Progenitor cell of endocrine pancreas (in vitro differentiated cells): Measurements from ENCODE around the gene SAMMSON. TPM values are rescaled to one million over a fixed set of nuclear protein-coding genes. Genes with fewer than 3 reads are reported as not detected.

ENCODE experiments used
- DNase-seq: peaks from one replicate; pipeline ENCODE4 v3.0.0; 2021; ENCODE audit warnings: low spot score; ENCODE audit not compliant: unreplicated experiment
- H3K27ac Mint-ChIP-seq: 2 replicates; pipeline ENCODE4 v1.8.0; 2021; ENCODE audit warnings: mild to moderate bottlenecking, moderate library complexity, mixed read lengths
- H3K27me3 Mint-ChIP-seq: 2 replicates; pipeline ENCODE4 v1.8.0; 2021; ENCODE audit warnings: mixed read lengths
- H3K36me3 Mint-ChIP-seq: 2 replicates; pipeline ENCODE4 v1.8.0; 2022; ENCODE audit warnings: mixed read lengths; ENCODE audit not compliant: insufficient read depth
- H3K4me1 Mint-ChIP-seq: 2 replicates; pipeline ENCODE4 v1.8.0; 2021; ENCODE audit warnings: low read depth, mixed read lengths
- H3K4me3 Mint-ChIP-seq: 2 replicates; pipeline ENCODE4 v1.8.0; 2021; ENCODE audit warnings: low read depth, mild to moderate bottlenecking, moderate library complexity, mixed read lengths
- H3K9me3 Mint-ChIP-seq: 2 replicates; pipeline ENCODE4 v1.8.0; 2021; ENCODE audit warnings: low read depth, mixed read lengths
- total RNA-seq: library from RNA; stranded (reverse); gene quantifications from 2 replicates; pipeline ENCODE4 v1.2.1, GENCODE V29; 2021
- TF ChIP-seq, protein P1 (sequence below): fragments of 200-600 bp; sonication (generic); IDR thresholded peaks from one replicate; pipeline ENCODE4 v1.5.0; 2021; ENCODE audit warnings: antibody characterized with exemption, mild to moderate bottlenecking; ENCODE audit not compliant: unreplicated experiment

Gene SAMMSON
- total RNA-seq, 1 donor from 2014 or later = 0.17 TPM

DNA sequence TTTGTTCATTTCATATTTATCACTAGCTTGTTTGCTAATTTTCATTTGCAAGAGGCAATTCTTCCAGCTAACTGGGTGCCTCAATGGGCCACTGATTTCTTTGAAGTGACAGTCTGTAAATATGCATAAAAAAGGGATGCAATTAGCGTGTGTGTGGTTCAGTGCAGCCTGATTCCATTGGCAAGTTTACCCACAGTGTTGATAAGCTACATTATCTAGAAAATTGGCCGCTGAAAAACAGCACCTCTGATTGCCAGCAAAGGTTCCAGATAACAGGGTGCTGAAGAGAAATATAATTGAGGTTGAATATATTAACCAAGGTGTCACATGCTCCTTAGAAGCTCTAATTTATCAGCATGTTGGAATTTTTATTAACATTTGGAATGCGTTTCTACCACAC, 76.9 kb downstream of the SAMMSON start:
- Mint-ChIP-seq H3K4me3 (no peak overlapping the region), H3K27ac (no peak overlapping the region), H3K9me3 (no peaks in the 10 kb centered on the region), H3K4me1 (peaks cover 28% of the 10 kb centered on the region), H3K27me3 (peaks cover 68% of the 10 kb centered on the region), H3K36me3 (no peaks in the 10 kb centered on the region)
- TF ChIP-seq, protein P1, sequence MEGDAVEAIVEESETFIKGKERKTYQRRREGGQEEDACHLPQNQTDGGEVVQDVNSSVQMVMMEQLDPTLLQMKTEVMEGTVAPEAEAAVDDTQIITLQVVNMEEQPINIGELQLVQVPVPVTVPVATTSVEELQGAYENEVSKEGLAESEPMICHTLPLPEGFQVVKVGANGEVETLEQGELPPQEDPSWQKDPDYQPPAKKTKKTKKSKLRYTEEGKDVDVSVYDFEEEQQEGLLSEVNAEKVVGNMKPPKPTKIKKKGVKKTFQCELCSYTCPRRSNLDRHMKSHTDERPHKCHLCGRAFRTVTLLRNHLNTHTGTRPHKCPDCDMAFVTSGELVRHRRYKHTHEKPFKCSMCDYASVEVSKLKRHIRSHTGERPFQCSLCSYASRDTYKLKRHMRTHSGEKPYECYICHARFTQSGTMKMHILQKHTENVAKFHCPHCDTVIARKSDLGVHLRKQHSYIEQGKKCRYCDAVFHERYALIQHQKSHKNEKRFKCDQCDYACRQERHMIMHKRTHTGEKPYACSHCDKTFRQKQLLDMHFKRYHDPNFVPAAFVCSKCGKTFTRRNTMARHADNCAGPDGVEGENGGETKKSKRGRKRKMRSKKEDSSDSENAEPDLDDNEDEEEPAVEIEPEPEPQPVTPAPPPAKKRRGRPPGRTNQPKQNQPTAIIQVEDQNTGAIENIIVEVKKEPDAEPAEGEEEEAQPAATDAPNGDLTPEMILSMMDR = no peak
- no peak for DNase-seq

DNA sequence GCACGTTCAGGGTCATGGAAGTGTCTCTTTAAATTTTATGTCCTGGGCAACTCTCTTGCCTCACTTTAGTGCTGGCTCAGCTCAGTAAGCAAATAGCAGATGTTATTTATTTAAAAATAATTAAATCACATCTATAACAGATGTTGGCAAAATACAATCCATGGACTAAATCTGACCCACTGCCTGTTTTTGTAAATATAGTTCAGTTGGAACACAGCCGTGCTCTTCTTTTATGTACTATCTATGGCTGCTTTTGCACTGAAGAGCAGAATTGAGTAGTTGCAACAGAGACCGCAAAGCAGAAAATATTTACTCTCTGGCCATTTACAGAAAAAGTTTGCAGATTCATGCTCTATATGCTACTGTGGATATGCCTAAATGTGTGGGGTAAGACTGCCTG, 79.2 kb downstream of the SAMMSON start:
- Mint-ChIP-seq H3K36me3 (no peaks in the 10 kb centered on the region), H3K27ac (no peak overlapping the region), H3K27me3 (peaks cover 78% of the 10 kb centered on the region), H3K9me3 (no peaks in the 10 kb centered on the region), H3K4me1 (peaks cover 17% of the 10 kb centered on the region), H3K4me3 (no peak overlapping the region)
- TF ChIP-seq, protein P1 = no peak
- no peak for DNase-seq

DNA sequence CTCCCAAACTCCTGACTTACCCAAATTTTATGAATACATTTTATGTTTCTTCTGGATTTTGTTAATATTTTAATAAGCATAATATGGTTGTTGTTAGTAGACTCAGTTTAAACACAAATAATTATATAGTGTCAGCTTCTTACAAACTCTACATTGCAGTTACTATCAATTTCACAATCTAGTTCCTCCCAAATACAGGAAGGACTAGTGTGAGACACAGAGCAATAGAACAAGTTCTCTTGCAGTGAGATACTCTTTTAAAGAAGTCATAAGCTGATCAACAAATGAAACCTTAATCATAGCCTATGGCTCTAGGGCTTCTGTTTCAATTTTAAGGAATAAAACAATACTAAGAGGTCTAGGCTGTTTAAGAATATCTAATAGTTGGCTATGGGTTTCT, 86.1 kb downstream of the SAMMSON start:
- peaks cover under 1% of the 10 kb centered on the region for H3K4me1 Mint-ChIP-seq
- TF ChIP-seq, protein P1 = no peak
- H3K27ac Mint-ChIP-seq = no peak overlapping the region
- H3K27me3 Mint-ChIP-seq = peaks cover 76% of the 10 kb centered on the region
- no peaks in the 10 kb centered on the region for H3K36me3 Mint-ChIP-seq
- H3K9me3 Mint-ChIP-seq = no peaks in the 10 kb centered on the region
- no peak overlapping the region for H3K4me3 Mint-ChIP-seq
- no peak for DNase-seq

DNA sequence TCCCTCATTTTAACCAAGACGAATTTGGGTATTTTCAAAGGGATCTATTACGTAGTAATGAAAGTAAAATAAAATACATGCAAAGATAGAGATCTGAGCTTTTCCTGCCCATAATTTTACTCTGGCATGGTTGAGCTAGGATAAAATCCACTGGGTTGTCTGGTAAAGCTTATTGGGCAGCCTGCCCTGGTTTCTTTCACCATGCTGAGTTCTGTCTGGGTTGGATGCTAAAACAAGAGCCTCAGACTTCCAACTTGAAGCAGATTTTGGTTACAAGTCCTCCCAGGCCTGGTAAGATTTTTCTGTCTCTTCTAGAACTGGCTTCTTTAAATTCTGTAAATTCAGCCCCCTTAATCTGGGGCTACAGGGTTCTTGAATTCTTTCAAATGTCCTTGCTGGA, 86.8 kb downstream of the SAMMSON start:
- Mint-ChIP-seq H3K27me3 (peaks cover 73% of the 10 kb centered on the region), H3K4me3 (no peak overlapping the region), H3K27ac (no peak overlapping the region), H3K9me3 (no peaks in the 10 kb centered on the region), H3K36me3 (no peaks in the 10 kb centered on the region), H3K4me1 (no peaks in the 10 kb centered on the region)
- TF ChIP-seq, protein P1 = no peak
- no peak for DNase-seq

DNA sequence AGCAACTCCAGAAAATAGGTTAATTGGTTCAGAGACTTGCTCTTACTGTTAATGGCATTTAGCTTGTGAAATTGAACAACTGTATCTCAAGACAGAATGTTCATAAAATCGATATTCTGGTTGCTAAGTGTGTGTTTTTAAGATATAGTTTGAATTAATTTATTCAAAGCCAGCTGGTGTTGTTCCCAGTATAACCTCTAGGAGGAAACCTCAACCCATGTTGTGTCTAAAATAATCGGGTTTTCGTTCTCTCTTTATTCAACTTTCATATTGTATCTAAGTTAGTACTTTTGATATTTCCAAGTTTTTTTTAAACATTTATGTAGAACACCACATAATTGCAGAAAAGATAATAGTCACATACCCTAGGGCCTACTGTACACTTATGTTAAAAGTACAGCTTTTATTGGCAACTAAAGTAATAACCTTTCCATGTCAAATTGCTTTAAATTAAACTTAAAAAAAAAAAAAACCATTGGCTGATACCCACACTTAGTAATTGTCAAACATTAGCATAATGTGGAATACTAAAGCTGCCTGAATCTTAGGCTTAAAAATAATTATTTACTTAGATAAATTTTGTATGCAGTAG, 90.9 kb downstream of the SAMMSON start:
- Mint-ChIP-seq H3K27ac (no peak overlapping the region), H3K4me1 (peaks cover 3% of the 10 kb centered on the region), H3K4me3 (no peak overlapping the region), H3K36me3 (no peaks in the 10 kb centered on the region), H3K9me3 (no peaks in the 10 kb centered on the region), H3K27me3 (peaks cover 51% of the 10 kb centered on the region)
- DNase-seq = no peak
- TF ChIP-seq, protein P1 = peak; percentile 77
